HFFc6 (cell line): ENCODE data around the gene GDF10. TPM values are rescaled to one million over a fixed set of nuclear protein-coding genes. Genes with fewer than 3 reads are reported as not detected.
A peak's percentile ranks its signal among the peaks of the same experiment; 100 is the strongest.

ENCODE experiments used
- DNase-seq: peaks from one replicate; pipeline ENCODE4 v3.0.0-alpha.2; 2018
- H3K27ac Mint-ChIP-seq: 2 replicates; pipeline ENCODE4 v1.8.0; 2020; ENCODE audit warnings: mild to moderate bottlenecking, mixed read lengths
- H3K27me3 Mint-ChIP-seq: 2 replicates; pipeline ENCODE4 v1.8.0; 2021; ENCODE audit warnings: mild to moderate bottlenecking, moderate library complexity, mixed read lengths; ENCODE audit not compliant: insufficient read depth
- H3K36me3 Mint-ChIP-seq: 2 replicates; pipeline ENCODE4 v1.8.0; 2021; ENCODE audit warnings: low read depth, mixed read lengths
- H3K4me1 Mint-ChIP-seq: 2 replicates; pipeline ENCODE4 v1.8.0; 2020; ENCODE audit warnings: low read depth, mixed read lengths
- H3K4me3 Mint-ChIP-seq: 2 replicates; pipeline ENCODE4 v1.8.0; 2020; ENCODE audit warnings: mild to moderate bottlenecking, moderate library complexity, mixed read lengths
- H3K9me3 Mint-ChIP-seq: 2 replicates; pipeline ENCODE4 v1.8.0; 2020; ENCODE audit warnings: mild to moderate bottlenecking, mixed read lengths
- CTCF ChIP-seq: fragments of 200-600 bp; sonication (generic); IDR thresholded peaks from 2 replicates; pipeline ENCODE4 v1.5.0; 2021; ENCODE audit warnings: antibody characterized with exemption, mild to moderate bottlenecking
- total RNA-seq, 6 experiments: library from RNA; stranded (reverse); fragmentation: NEBNext Ultra II Directional; extraction: Animal tissue kit (Norgen Biotek cat#: 25700); gene quantifications; 2 replicates in 1 of 6; 3 replicates in 5 of 6; pipeline ENCODE4 v1.2.3, GENCODE V29; 2021

The GDF10 gene
- total RNA-seq, 6 experiments from 2014 or later = not detected

GRCh38 chr10:47335906-47336305, 35.9 kb downstream of the GDF10 start:
- Mint-ChIP-seq H3K27me3 (peaks cover 27% of the 10 kb centered on the region), H3K4me3 (no peak overlapping the region), H3K27ac (no peak overlapping the region), H3K36me3 (no peaks in the 10 kb centered on the region), H3K4me1 (peaks cover 13% of the 10 kb centered on the region), H3K9me3 (no peaks in the 10 kb centered on the region)
- no peak for TF ChIP-seq CTCF
- no peak for DNase-seq

GRCh38 chr10:47336387-47337134, 36.6 kb downstream of the GDF10 start:
- no peak overlapping the region for H3K4me3 Mint-ChIP-seq
- no peak overlapping the region for H3K27ac Mint-ChIP-seq
- H3K27me3 Mint-ChIP-seq = peaks cover 24% of the 10 kb centered on the region
- peak; percentile 22 for DNase-seq
- H3K9me3 Mint-ChIP-seq = no peaks in the 10 kb centered on the region
- no peaks in the 10 kb centered on the region for H3K36me3 Mint-ChIP-seq
- peaks cover 13% of the 10 kb centered on the region for H3K4me1 Mint-ChIP-seq
- no peak for TF ChIP-seq CTCF

GRCh38 chr10:47337310-47337709, 37.3 kb downstream of the GDF10 start:
- no peak overlapping the region for H3K27ac Mint-ChIP-seq
- H3K27me3 Mint-ChIP-seq = peaks cover 17% of the 10 kb centered on the region
- no peak for DNase-seq

GRCh38 chr10:47339186-47339735, 39.3 kb downstream of the GDF10 start:
- no peak overlapping the region for H3K27ac Mint-ChIP-seq
- TF ChIP-seq CTCF = no peak
- no peaks in the 10 kb centered on the region for H3K9me3 Mint-ChIP-seq
- peaks cover 26% of the 10 kb centered on the region for H3K27me3 Mint-ChIP-seq
- H3K36me3 Mint-ChIP-seq = no peaks in the 10 kb centered on the region
- H3K4me1 Mint-ChIP-seq = peaks cover 13% of the 10 kb centered on the region
- DNase-seq = no peak
- H3K4me3 Mint-ChIP-seq = no peak overlapping the region

More at GRCh38 chr10:47337310-47337709, 37.3 kb downstream of the GDF10 start:
- Mint-ChIP-seq H3K4me3 (no peak overlapping the region), H3K9me3 (no peaks in the 10 kb centered on the region), H3K36me3 (no peaks in the 10 kb centered on the region), H3K4me1 (peaks cover 13% of the 10 kb centered on the region)
- no peak for TF ChIP-seq CTCF

- no peaks in the 10 kb centered on the region for H3K9me3 Mint-ChIP-seq
- peaks cover 13% of the 10 kb centered on the region for H3K4me1 Mint-ChIP-seq
- no peak for TF ChIP-seq CTCF
- H3K36me3 Mint-ChIP-seq = no peaks in the 10 kb centered on the region
- H3K4me3 Mint-ChIP-seq = no peak overlapping the region
- no peak for DNase-seq
- peaks cover 28% of the 10 kb centered on the region for H3K27me3 Mint-ChIP-seq
- no peak overlapping the region for H3K27ac Mint-ChIP-seq
Measured at GRCh38 chr10:47339759-47340607, 40.0 kb downstream of the GDF10 start.
